HepG2 (cell line): ENCODE data around the gene FDPS. TPM values are rescaled to one million over a fixed set of nuclear protein-coding genes. Genes with fewer than 3 reads are reported as not detected.

Experiments
- BCL6 ChIP-seq: IDR thresholded peaks from 2 replicates; pipeline ENCODE4 v1.6.1; 2016; ENCODE audit warnings: missing genetic modification reagents, missing compliant biosample characterization
- EP300 ChIP-seq, 3 experiments: sonication (generic) in 1 of 3; formaldehyde crosslinking in 1 of 3; IDR thresholded peaks; 2 replicates each; pipeline versions ENCODE4 v1.5.1 to v1.6.1; 2011 to 2020; ENCODE audit warnings: low read depth in 2 of 3, low read length in 2 of 3, borderline replicate concordance in 1 of 3, improper control_type of control experiment in 1 of 3, mild to moderate bottlenecking in 1 of 3, missing genetic modification reagents in 1 of 3, moderate library complexity in 1 of 3
- FLYWCH1 ChIP-seq: sonication (generic); formaldehyde crosslinking; IDR thresholded peaks from 2 replicates; pipeline ENCODE4 v1.8.1; 2023; ENCODE audit warnings: mild to moderate bottlenecking, missing genetic modification reagents
- JUNB ChIP-seq: sonication (generic); formaldehyde crosslinking; IDR thresholded peaks from 2 replicates; pipeline ENCODE4 v1.8.0; 2022; ENCODE audit warnings: missing genetic modification reagents, mild to moderate bottlenecking, borderline replicate concordance
- KDM2A ChIP-seq: sonication (generic); formaldehyde crosslinking; IDR thresholded peaks from 2 replicates; pipeline ENCODE4 v1.4.0; 2020; ENCODE audit warnings: low read depth, missing genetic modification reagents, borderline replicate concordance
- KDM3A ChIP-seq: IDR thresholded peaks from 2 replicates; pipeline ENCODE4 v1.6.1; 2018; ENCODE audit warnings: low read depth, missing compliant biosample characterization
- LCORL ChIP-seq, 2 experiments: fragments of 450-650 bp in 1 of 2; sonication (generic) in 1 of 2; formaldehyde crosslinking in 1 of 2; IDR thresholded peaks; 2 replicates each; pipeline versions ENCODE4 v1.5.0 to v1.6.1; 2017 to 2020; ENCODE audit warnings: antibody characterized with exemption in 1 of 2, missing genetic modification reagents in 1 of 2
- NCOA2 ChIP-seq: sonication (generic); formaldehyde crosslinking; IDR thresholded peaks from 2 replicates; pipeline ENCODE4 v1.8.0; 2022; ENCODE audit warnings: inconsistent platforms
- PHF20 ChIP-seq: sonication (generic); formaldehyde crosslinking; IDR thresholded peaks from 2 replicates; pipeline ENCODE4 v1.5.0; 2020; ENCODE audit warnings: mild to moderate bottlenecking, missing genetic modification reagents
- PLRG1 ChIP-seq: fragments of 450-650 bp; conservative IDR thresholded peaks from 2 replicates; pipeline ENCODE4 v1.6.1; 2016
- RFX3 ChIP-seq: IDR thresholded peaks from 2 replicates; pipeline ENCODE4 v1.6.1; 2016; ENCODE audit warnings: missing biosample characterization, missing genetic modification reagents
- SNRNP70 ChIP-seq: fragments of 200-400 bp; formaldehyde crosslinking; IDR thresholded peaks from 2 replicates; pipeline ENCODE4 v1.6.1; 2017; ENCODE audit warnings: mild to moderate bottlenecking, low read depth, low read length, moderate library complexity
- SPEN ChIP-seq: sonication (generic); formaldehyde crosslinking; IDR thresholded peaks from 2 replicates; pipeline ENCODE4 v1.5.1; 2020; ENCODE audit warnings: low read depth, mild to moderate bottlenecking, missing genetic modification reagents
- U2AF2 ChIP-seq: fragments of 200-400 bp; formaldehyde crosslinking; IDR thresholded peaks from 2 replicates; pipeline ENCODE4 v1.6.1; 2017; ENCODE audit warnings: low read depth, mild to moderate bottlenecking, low read length
- YEATS4 ChIP-seq: sonication (generic); formaldehyde crosslinking; IDR thresholded peaks from 2 replicates; pipeline ENCODE4 v1.4.0; 2020; ENCODE audit warnings: missing genetic modification reagents, borderline replicate concordance
- ZC3H13 ChIP-seq: sonication (generic); formaldehyde crosslinking; IDR thresholded peaks from 2 replicates; pipeline ENCODE4 v1.8.1; 2023; ENCODE audit warnings: mild to moderate bottlenecking, missing genetic modification reagents, moderate library complexity
- ZNF317 ChIP-seq: sonication (generic); formaldehyde crosslinking; IDR thresholded peaks from 2 replicates; pipeline ENCODE4 v1.5.0; 2020; ENCODE audit warnings: mild to moderate bottlenecking, missing genetic modification reagents
- ZNF572 ChIP-seq: sonication (generic); formaldehyde crosslinking; IDR thresholded peaks from 2 replicates; pipeline ENCODE4 v1.5.1; 2020; ENCODE audit warnings: mild to moderate bottlenecking, missing genetic modification reagents
- polyA plus RNA-seq, 8 experiments: library from polyadenylated mRNA; depleted of rRNA in 3 of 8; stranded (reverse) in 7 of 8; unstranded in 1 of 8; fragments of >200 nt; fragmentation: Illumina TruSeq in 4 of 8; extraction: Trizol in 4 of 8; gene quantifications; 2 replicates each; pipeline versions ENCODE4 v1.2.1 to v1.2.3, GENCODE V29; 2011 to 2016; ENCODE audit warnings: low read depth in 4 of 8, missing spikeins in 1 of 8, mixed read lengths in 1 of 8; ENCODE audit not compliant: insufficient read depth in 1 of 8
- total RNA-seq, 5 experiments: library from RNA; depleted of rRNA; stranded (reverse); fragments of >200 nt; fragmentation: Illumina TruSeq; extraction: Trizol; gene quantifications; 2 replicates each; pipeline ENCODE4 v1.2.3, GENCODE V29; 2016; ENCODE audit warnings: low read depth in 1 of 5
- TF ChIP-seq, protein P1 (sequence below), 2 experiments: sonication (generic) in 1 of 2; formaldehyde crosslinking in 1 of 2; IDR thresholded peaks; 2 replicates each; pipeline versions ENCODE4 v1.5.1 to v1.6.1; 2011 to 2020; ENCODE audit warnings: borderline replicate concordance in 1 of 2, low read depth in 1 of 2, low read length in 1 of 2, mild to moderate bottlenecking in 1 of 2, missing genetic modification reagents in 1 of 2, moderate library complexity in 1 of 2
- TF ChIP-seq, protein P2 (sequence below): IDR thresholded peaks from 2 replicates; pipeline ENCODE4 v1.6.1; 2012; ENCODE audit warnings: inconsistent platforms
- TF ChIP-seq, protein P3 (sequence below): fragments of 450-650 bp; IDR thresholded peaks from 2 replicates; pipeline ENCODE4 v1.6.1; 2017
- TF ChIP-seq, protein P4 (sequence below): sonication (generic); formaldehyde crosslinking; IDR thresholded peaks from 2 replicates; pipeline ENCODE4 v1.4.0; 2020; ENCODE audit warnings: missing genetic modification reagents
- TF ChIP-seq, protein P5 (sequence below): sonication (generic); formaldehyde crosslinking; IDR thresholded peaks from 2 replicates; pipeline ENCODE4 v1.5.1; 2020; ENCODE audit warnings: missing genetic modification reagents, mild to moderate bottlenecking, borderline replicate concordance

The FDPS gene
- total and polyA plus RNA-seq, 2 of the 13 experiments (the other 11 are each of a cell fraction or from before 2014, with no cell fraction given): 264 to 519 TPM

DNA sequence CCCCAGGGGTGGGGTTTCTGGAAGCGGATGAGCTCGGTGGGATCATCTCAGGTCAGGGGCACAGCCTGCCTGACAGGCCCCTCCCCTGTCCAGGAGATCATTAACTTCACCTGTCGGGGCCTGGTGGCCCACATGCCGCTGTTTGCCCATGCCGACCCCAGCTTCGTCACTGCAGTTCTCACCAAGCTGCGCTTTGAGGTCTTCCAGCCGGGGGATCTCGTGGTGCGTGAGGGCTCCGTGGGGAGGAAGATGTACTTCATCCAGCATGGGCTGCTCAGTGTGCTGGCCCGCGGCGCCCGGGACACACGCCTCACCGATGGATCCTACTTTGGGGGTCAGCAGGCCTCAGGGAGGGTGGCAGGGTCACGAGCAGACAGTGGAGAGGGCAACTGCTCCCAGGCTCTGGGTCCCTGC lies 23.0 kb upstream of the FDPS start (continued):
- TF ChIP-seq, protein P1, sequence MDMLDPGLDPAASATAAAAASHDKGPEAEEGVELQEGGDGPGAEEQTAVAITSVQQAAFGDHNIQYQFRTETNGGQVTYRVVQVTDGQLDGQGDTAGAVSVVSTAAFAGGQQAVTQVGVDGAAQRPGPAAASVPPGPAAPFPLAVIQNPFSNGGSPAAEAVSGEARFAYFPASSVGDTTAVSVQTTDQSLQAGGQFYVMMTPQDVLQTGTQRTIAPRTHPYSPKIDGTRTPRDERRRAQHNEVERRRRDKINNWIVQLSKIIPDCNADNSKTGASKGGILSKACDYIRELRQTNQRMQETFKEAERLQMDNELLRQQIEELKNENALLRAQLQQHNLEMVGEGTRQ (IDR thresholded peaks at IDR 0.05; ENCODE audit: low read depth, low read length): no peak
- TF ChIP-seq, protein P1 (CRISPR knock-in tag; IDR thresholded peaks at IDR 0.05; ENCODE audit: borderline replicate concordance): no peak
- TF ChIP-seq PLRG1: no peak
- TF ChIP-seq, protein P2, sequence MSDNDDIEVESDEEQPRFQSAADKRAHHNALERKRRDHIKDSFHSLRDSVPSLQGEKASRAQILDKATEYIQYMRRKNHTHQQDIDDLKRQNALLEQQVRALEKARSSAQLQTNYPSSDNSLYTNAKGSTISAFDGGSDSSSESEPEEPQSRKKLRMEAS: peak; percentile 73
- 0 out of 2 replicates have a peak, but pooled peaks have one; percentile 27 for TF ChIP-seq ZNF317 (CRISPR knock-in tag)
- TF ChIP-seq SNRNP70: no peak
- TF ChIP-seq, protein P3, sequence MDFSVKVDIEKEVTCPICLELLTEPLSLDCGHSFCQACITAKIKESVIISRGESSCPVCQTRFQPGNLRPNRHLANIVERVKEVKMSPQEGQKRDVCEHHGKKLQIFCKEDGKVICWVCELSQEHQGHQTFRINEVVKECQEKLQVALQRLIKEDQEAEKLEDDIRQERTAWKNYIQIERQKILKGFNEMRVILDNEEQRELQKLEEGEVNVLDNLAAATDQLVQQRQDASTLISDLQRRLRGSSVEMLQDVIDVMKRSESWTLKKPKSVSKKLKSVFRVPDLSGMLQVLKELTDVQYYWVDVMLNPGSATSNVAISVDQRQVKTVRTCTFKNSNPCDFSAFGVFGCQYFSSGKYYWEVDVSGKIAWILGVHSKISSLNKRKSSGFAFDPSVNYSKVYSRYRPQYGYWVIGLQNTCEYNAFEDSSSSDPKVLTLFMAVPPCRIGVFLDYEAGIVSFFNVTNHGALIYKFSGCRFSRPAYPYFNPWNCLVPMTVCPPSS: no peak
- TF ChIP-seq, protein P4, sequence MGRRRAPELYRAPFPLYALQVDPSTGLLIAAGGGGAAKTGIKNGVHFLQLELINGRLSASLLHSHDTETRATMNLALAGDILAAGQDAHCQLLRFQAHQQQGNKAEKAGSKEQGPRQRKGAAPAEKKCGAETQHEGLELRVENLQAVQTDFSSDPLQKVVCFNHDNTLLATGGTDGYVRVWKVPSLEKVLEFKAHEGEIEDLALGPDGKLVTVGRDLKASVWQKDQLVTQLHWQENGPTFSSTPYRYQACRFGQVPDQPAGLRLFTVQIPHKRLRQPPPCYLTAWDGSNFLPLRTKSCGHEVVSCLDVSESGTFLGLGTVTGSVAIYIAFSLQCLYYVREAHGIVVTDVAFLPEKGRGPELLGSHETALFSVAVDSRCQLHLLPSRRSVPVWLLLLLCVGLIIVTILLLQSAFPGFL (CRISPR knock-in tag): no peak
- TF ChIP-seq EP300 (IDR thresholded peaks at IDR 0.05; ENCODE audit: low read depth in 2 of 2, low read length in 2 of 2): no peak
- TF ChIP-seq EP300 (CRISPR knock-in tag; IDR thresholded peaks at IDR 0.05; ENCODE audit: borderline replicate concordance): no peak
- TF ChIP-seq U2AF2: no peak
- peak; percentile 51; the same call in 1 of the 2 replicates for TF ChIP-seq NCOA2 (CRISPR knock-in tag)
- TF ChIP-seq, protein P5, sequence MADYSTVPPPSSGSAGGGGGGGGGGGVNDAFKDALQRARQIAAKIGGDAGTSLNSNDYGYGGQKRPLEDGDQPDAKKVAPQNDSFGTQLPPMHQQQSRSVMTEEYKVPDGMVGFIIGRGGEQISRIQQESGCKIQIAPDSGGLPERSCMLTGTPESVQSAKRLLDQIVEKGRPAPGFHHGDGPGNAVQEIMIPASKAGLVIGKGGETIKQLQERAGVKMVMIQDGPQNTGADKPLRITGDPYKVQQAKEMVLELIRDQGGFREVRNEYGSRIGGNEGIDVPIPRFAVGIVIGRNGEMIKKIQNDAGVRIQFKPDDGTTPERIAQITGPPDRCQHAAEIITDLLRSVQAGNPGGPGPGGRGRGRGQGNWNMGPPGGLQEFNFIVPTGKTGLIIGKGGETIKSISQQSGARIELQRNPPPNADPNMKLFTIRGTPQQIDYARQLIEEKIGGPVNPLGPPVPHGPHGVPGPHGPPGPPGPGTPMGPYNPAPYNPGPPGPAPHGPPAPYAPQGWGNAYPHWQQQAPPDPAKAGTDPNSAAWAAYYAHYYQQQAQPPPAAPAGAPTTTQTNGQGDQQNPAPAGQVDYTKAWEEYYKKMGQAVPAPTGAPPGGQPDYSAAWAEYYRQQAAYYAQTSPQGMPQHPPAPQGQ (CRISPR knock-in tag): no peak
- 0 out of 2 replicates have a peak, but pooled peaks have one; percentile 24 for TF ChIP-seq YEATS4
- TF ChIP-seq RFX3 (CRISPR knock-in tag): no peak
- no peak for TF ChIP-seq FLYWCH1
- peak; percentile 45 for TF ChIP-seq KDM2A (CRISPR knock-in tag)
- TF ChIP-seq BCL6: no peak
- TF ChIP-seq LCORL (IDR thresholded peaks at IDR 0.05): no peak
- peak; percentile 57; the same call in 1 of the 2 replicates for TF ChIP-seq LCORL (CRISPR knock-in tag; IDR thresholded peaks at IDR 0.05)
- no peak for TF ChIP-seq KDM3A
- TF ChIP-seq PHF20: peak; percentile 24; the same call in 1 of the 2 replicates
- no peak for TF ChIP-seq ZC3H13 (CRISPR knock-in tag)
- peak; percentile 45; the same call in 1 of the 2 replicates for TF ChIP-seq SPEN (CRISPR knock-in tag)
- TF ChIP-seq ZNF572 (CRISPR knock-in tag): peak; percentile 73
- no peak for TF ChIP-seq JUNB (CRISPR knock-in tag)
